Natural killer cell treated with Interleukin-12 subunit alpha and Interleukin-12 subunit beta and Interleukin-15 and Interleukin-18, amount 100 ng/mL, for 72 hours (primary cell): ENCODE results near the gene DLL1. TPM values are rescaled to one million over a fixed set of nuclear protein-coding genes. Genes with fewer than 3 reads are reported as not detected.

Experiments
- ATAC-seq, 2 donors: fragments of 150-1000 bp; cut with Tn5 transposase in 1 of 2; sonication (Bioruptor Pico), chemical (Tn5 transposase) in 1 of 2; 2 replicates each; pipeline ENCODE4 v1.10.0; 2021
- DNase-seq: peaks from one replicate; pipeline ENCODE4 v3.0.0; 2022; ENCODE audit warnings: low spot score
- H3K27ac Mint-ChIP-seq, 2 donors: 1 replicate in 1 of 2; 2 replicates in 1 of 2; pipeline ENCODE4 v1.8.0; 2022; ENCODE audit warnings: mixed read lengths in 2 of 2, mild to moderate bottlenecking in 1 of 2, moderate library complexity in 1 of 2
- H3K27me3 Mint-ChIP-seq, 2 donors: 1 replicate in 1 of 2; 2 replicates in 1 of 2; pipeline ENCODE4 v1.8.0; 2022; ENCODE audit warnings: mixed read lengths in 2 of 2
- H3K36me3 Mint-ChIP-seq: one replicate; pipeline ENCODE4 v1.8.0; 2022; ENCODE audit warnings: mixed read lengths
- H3K4me1 Mint-ChIP-seq, 2 donors: 1 replicate in 1 of 2; 2 replicates in 1 of 2; pipeline ENCODE4 v1.8.0; 2022; ENCODE audit warnings: low read depth in 2 of 2, mixed read lengths in 2 of 2, mild to moderate bottlenecking in 1 of 2
- H3K4me3 Mint-ChIP-seq: one replicate; pipeline ENCODE4 v1.8.0; 2022; ENCODE audit warnings: mixed read lengths
- H3K9me3 Mint-ChIP-seq: 2 replicates; pipeline ENCODE4 v1.8.0; 2022; ENCODE audit warnings: mixed read lengths
- total RNA-seq, 2 donors: library from RNA; stranded (reverse); gene quantifications; one replicate each; pipeline ENCODE4 v1.2.3, GENCODE V29; 2022

The DLL1 gene
- total RNA-seq, 2 donors from 2014 or later, result 0.12 to 0.61 TPM

- Mint-ChIP-seq H3K9me3 (no peaks in the 10 kb centered on the region), H3K27ac (no peak overlapping the region), H3K27me3 (peaks cover 41 to 56% of the 10 kb centered on the region in 2 donors), H3K36me3 (no peaks in the 10 kb centered on the region), H3K4me3 (no peak overlapping the region), H3K4me1 (no peaks in the 10 kb centered on the region)
- DNase-seq (no peak), ATAC-seq (no peak)
Measured at GRCh38 chr6:170264086-170264485, 26.8 kb downstream of the DLL1 start.

- H3K4me3 Mint-ChIP-seq, result no peak overlapping the region
- no peaks in the 10 kb centered on the region for H3K4me1 Mint-ChIP-seq
- H3K27ac Mint-ChIP-seq, result peak overlapping the region in 1 of 2 donors; percentile 62
- ATAC-seq, result no peak
- H3K9me3 Mint-ChIP-seq, result no peaks in the 10 kb centered on the region
- peak; percentile 44 for DNase-seq
- peaks cover 41 to 60% of the 10 kb centered on the region in 2 donors for H3K27me3 Mint-ChIP-seq
- H3K36me3 Mint-ChIP-seq, result no peaks in the 10 kb centered on the region
Measured at GRCh38 chr6:170263410-170263809, 27.5 kb downstream of the DLL1 start.

GRCh38 chr6:170262489-170263088 lies 28.3 kb downstream of the DLL1 start:
- Mint-ChIP-seq H3K9me3 (no peaks in the 10 kb centered on the region), H3K27ac (peak overlapping the region in 1 of 2 donors; percentile 62), H3K4me3 (no peak overlapping the region), H3K27me3 (peaks cover 34 to 53% of the 10 kb centered on the region in 2 donors), H3K36me3 (no peaks in the 10 kb centered on the region), H3K4me1 (no peaks in the 10 kb centered on the region)
- ATAC-seq (no peak), DNase-seq (peak; percentile 18)

GRCh38 chr6:170261643-170262488 lies 29.0 kb downstream of the DLL1 start:
- no peak overlapping the region for H3K4me3 Mint-ChIP-seq
- ATAC-seq (no peak), DNase-seq (peak; percentile 41)
- no peaks in the 10 kb centered on the region for H3K36me3 Mint-ChIP-seq
- no peaks in the 10 kb centered on the region for H3K4me1 Mint-ChIP-seq
- H3K9me3 Mint-ChIP-seq, result no peaks in the 10 kb centered on the region
- peaks cover 39 to 51% of the 10 kb centered on the region in 2 donors for H3K27me3 Mint-ChIP-seq
- no peak overlapping the region for H3K27ac Mint-ChIP-seq

- Mint-ChIP-seq H3K27ac (peak overlapping the region in 1 of 2 donors; percentile 58), H3K9me3 (no peaks in the 10 kb centered on the region), H3K4me1 (no peaks in the 10 kb centered on the region), H3K36me3 (no peaks in the 10 kb centered on the region), H3K4me3 (no peak overlapping the region), H3K27me3 (peaks cover 35 to 42% of the 10 kb centered on the region in 2 donors)
- DNase-seq (peak; percentile 23), ATAC-seq (no peak)
Measured at GRCh38 chr6:170260686-170261085, 30.2 kb downstream of the DLL1 start.

GRCh38 chr6:170259278-170259677 lies 31.6 kb downstream of the DLL1 start:
- no peak for ATAC-seq
- Mint-ChIP-seq H3K9me3 (no peaks in the 10 kb centered on the region), H3K4me1 (no peaks in the 10 kb centered on the region), H3K27ac (no peak overlapping the region), H3K27me3 (peaks cover 36 to 41% of the 10 kb centered on the region in 2 donors), H3K4me3 (no peak overlapping the region), H3K36me3 (no peaks in the 10 kb centered on the region)
- no peak for DNase-seq

GRCh38 chr6:170258407-170258806 lies 32.5 kb downstream of the DLL1 start:
- DNase-seq (peak; percentile 34), ATAC-seq (no peak)
- H3K4me3 Mint-ChIP-seq, result no peak overlapping the region
- no peak overlapping the region for H3K27ac Mint-ChIP-seq
- H3K36me3 Mint-ChIP-seq, result no peaks in the 10 kb centered on the region
- H3K4me1 Mint-ChIP-seq, result no peaks in the 10 kb centered on the region
- no peaks in the 10 kb centered on the region for H3K9me3 Mint-ChIP-seq
- H3K27me3 Mint-ChIP-seq, result peaks cover 28 to 33% of the 10 kb centered on the region in 2 donors

- Mint-ChIP-seq H3K4me3 (no peak overlapping the region), H3K36me3 (no peaks in the 10 kb centered on the region), H3K4me1 (no peaks in the 10 kb centered on the region), H3K9me3 (no peaks in the 10 kb centered on the region), H3K27ac (peak overlapping the region in 1 of 2 donors; percentile 50), H3K27me3 (peaks cover 25 to 27% of the 10 kb centered on the region in 2 donors)
- DNase-seq (peak; percentile 15), ATAC-seq (no peak)
Measured at GRCh38 chr6:170257376-170257775, 33.5 kb downstream of the DLL1 start.

- no peak overlapping the region for H3K4me3 Mint-ChIP-seq
- H3K27ac Mint-ChIP-seq, result no peak overlapping the region
- no peaks in the 10 kb centered on the region for H3K4me1 Mint-ChIP-seq
- H3K27me3 Mint-ChIP-seq, result peaks cover 25 to 27% of the 10 kb centered on the region in 2 donors
- no peaks in the 10 kb centered on the region for H3K9me3 Mint-ChIP-seq
- H3K36me3 Mint-ChIP-seq, result no peaks in the 10 kb centered on the region
- DNase-seq (peak; percentile 37), ATAC-seq (no peak)
Measured at GRCh38 chr6:170256641-170257040, 34.2 kb downstream of the DLL1 start.

GRCh38 chr6:170255426-170256125 lies 35.3 kb downstream of the DLL1 start:
- Mint-ChIP-seq H3K36me3 (no peaks in the 10 kb centered on the region), H3K27ac (no peak overlapping the region), H3K4me3 (no peak overlapping the region), H3K9me3 (no peaks in the 10 kb centered on the region), H3K27me3 (peaks cover 22 to 31% of the 10 kb centered on the region in 2 donors), H3K4me1 (no peaks in the 10 kb centered on the region)
- DNase-seq (no peak), ATAC-seq (no peak)

GRCh38 chr6:170254315-170255213 lies 36.3 kb downstream of the DLL1 start:
- ATAC-seq (no peak), DNase-seq (peak; percentile 60)
- Mint-ChIP-seq H3K36me3 (no peaks in the 10 kb centered on the region), H3K27me3 (peaks cover 15 to 31% of the 10 kb centered on the region in 2 donors), H3K4me3 (no peak overlapping the region), H3K9me3 (no peaks in the 10 kb centered on the region), H3K27ac (no peak overlapping the region), H3K4me1 (no peaks in the 10 kb centered on the region)

- peaks cover 18 to 29% of the 10 kb centered on the region in 2 donors for H3K27me3 Mint-ChIP-seq
- no peak overlapping the region for H3K4me3 Mint-ChIP-seq
- H3K36me3 Mint-ChIP-seq, result no peaks in the 10 kb centered on the region
- no peaks in the 10 kb centered on the region for H3K9me3 Mint-ChIP-seq
- DNase-seq, result no peak
- no peak overlapping the region for H3K27ac Mint-ChIP-seq
- ATAC-seq, result no peak
- H3K4me1 Mint-ChIP-seq, result no peaks in the 10 kb centered on the region
Measured at GRCh38 chr6:170253910-170254269, 37.0 kb downstream of the DLL1 start.

- Mint-ChIP-seq H3K36me3 (no peaks in the 10 kb centered on the region), H3K4me3 (no peak overlapping the region), H3K27me3 (peaks cover 19 to 32% of the 10 kb centered on the region in 2 donors), H3K27ac (no peak overlapping the region), H3K9me3 (no peaks in the 10 kb centered on the region), H3K4me1 (no peaks in the 10 kb centered on the region)
- peak; percentile 26 for DNase-seq
- no peak for ATAC-seq
Measured at GRCh38 chr6:170253226-170253909, 37.5 kb downstream of the DLL1 start.
